Pancreas (tissue), 10 donors: Measurements from ENCODE around the gene EID1. TPM values are rescaled to one million over a fixed set of nuclear protein-coding genes. Genes with fewer than 3 reads are reported as not detected.

Experiments
- ATAC-seq, 4 donors: fragments of 200-7000 bp; cut with Tn5 transposase; one replicate each; pipeline versions ENCODE4 v1.8.0 to v1.9.1; 2020; ENCODE audit warnings: mild to moderate bottlenecking in 4 of 4, moderate library complexity in 4 of 4
- DNase-seq, 6 donors: peaks; one replicate each; pipeline ENCODE4 v3.0.0-alpha.2; 2020
- FAIRE-seq: peaks from 2 replicates; lab custom pipeline; 2012; peaks lifted over from hg19 to GRCh38; lab: Jason Lieb, UNC
- H3K27ac ChIP-seq, 4 donors: fragments of 200-600 bp; sonication (generic); 1 replicate in 3 of 4; 2 replicates in 1 of 4; pipeline versions ENCODE4 v1.5.0 to v1.8.0; 2020
- H3K27me3 ChIP-seq, 4 donors: fragments of 200-600 bp; one replicate each; pipeline ENCODE4 v1.8.0; 2021
- H3K36me3 ChIP-seq, 3 donors: fragments of 200-600 bp; sonication (generic) in 1 of 3; one replicate each; pipeline versions ENCODE4 v1.5.0 to v1.8.0; 2020 to 2021
- H3K4me1 ChIP-seq, 3 donors: fragments of 200-600 bp; one replicate each; pipeline ENCODE4 v1.8.0; 2021
- H3K4me3 ChIP-seq, 4 donors: fragments of 200-600 bp; sonication (generic) in 2 of 4; one replicate each; pipeline versions ENCODE4 v1.5.0 to v1.8.0; 2020 to 2021
- H3K9me3 ChIP-seq, 4 donors: fragments of 200-600 bp; one replicate each; pipeline ENCODE4 v1.8.0; 2021
- WGBS, 2 donors: extraction: QIAGEN DNeasy Blood & Tissue Kit; methylation state at CpG; one replicate each; pipeline ENCODE4 v1.1.7; 2013; 5-methylcytosine and 5-hydroxymethylcytosine counted together
- intact Hi-C, 3 donors: fragments of 100-400 bp; cut with DNase I; formaldehyde crosslinking; loops; one replicate each; pipeline versions ENCODE4 v1.11.1 to v1.14.2; 2022
- polyA plus RNA-seq, 2 donors: library from polyadenylated mRNA; stranded (reverse); fragments of 200-250 nt; gene quantifications; one replicate each; pipeline ENCODE4 v1.2.3, GENCODE V29; 2013
- total RNA-seq, 6 donors: library from RNA; stranded (reverse); fragmentation: NEBNext Ultra II Directional in 4 of 6; extraction: Animal tissue kit (Norgen Biotek cat#: 25700) in 4 of 6; gene quantifications; one replicate each; pipeline versions ENCODE4 v1.2.1 to v1.2.4, GENCODE V29; 2021 to 2023
- TF ChIP-seq, protein P1 (sequence below), 4 donors: fragments of 200-600 bp; sonication (generic) in 3 of 4; IDR thresholded peaks; one replicate each; pipeline versions ENCODE4 v1.5.0 to v1.8.0; 2021; ENCODE audit warnings: antibody characterized with exemption in 4 of 4
- donor health status: healthy with polysubstance abuse.
- donor health status: DM: no; HTN: no; CAD: no; lungs with moderate emphysema.
- donor health status: DM: no; HTN: no; CAD: no.
- donor health status: control.
- donor health status: control.
- donor health status: Bipolar disorder and iron deficiency.
- donor health status: DM: yes; HTN: yes; CAD: no.
- donor health status: DM: no; HTN: no; CAD: no.
- donor health status: DM: no; HTN: no; CAD: no.
- donor health status: DM: yes; HTN: yes; CAD: no.

Gene EID1
- total and polyA plus RNA-seq, 8 donors = 26.5 to 96.3 (median 42.8) TPM

- 83 to 91% methylated on average over 4 of the region's 4 CpGs for WGBS, 2 donors
- Histone ChIP-seq H3K4me1 (no peaks in the 10 kb centered on the region), H3K27ac (no peak overlapping the region), H3K9me3 (no peaks in the 10 kb centered on the region), H3K36me3 (no peaks in the 10 kb centered on the region), H3K27me3 (peaks cover 0 to 4% (median 0%) of the 10 kb centered on the region in 4 donors), H3K4me3 (no peak overlapping the region)
- FAIRE-seq (no peak), DNase-seq (no peak), ATAC-seq (no peak)
- TF ChIP-seq, protein P1, sequence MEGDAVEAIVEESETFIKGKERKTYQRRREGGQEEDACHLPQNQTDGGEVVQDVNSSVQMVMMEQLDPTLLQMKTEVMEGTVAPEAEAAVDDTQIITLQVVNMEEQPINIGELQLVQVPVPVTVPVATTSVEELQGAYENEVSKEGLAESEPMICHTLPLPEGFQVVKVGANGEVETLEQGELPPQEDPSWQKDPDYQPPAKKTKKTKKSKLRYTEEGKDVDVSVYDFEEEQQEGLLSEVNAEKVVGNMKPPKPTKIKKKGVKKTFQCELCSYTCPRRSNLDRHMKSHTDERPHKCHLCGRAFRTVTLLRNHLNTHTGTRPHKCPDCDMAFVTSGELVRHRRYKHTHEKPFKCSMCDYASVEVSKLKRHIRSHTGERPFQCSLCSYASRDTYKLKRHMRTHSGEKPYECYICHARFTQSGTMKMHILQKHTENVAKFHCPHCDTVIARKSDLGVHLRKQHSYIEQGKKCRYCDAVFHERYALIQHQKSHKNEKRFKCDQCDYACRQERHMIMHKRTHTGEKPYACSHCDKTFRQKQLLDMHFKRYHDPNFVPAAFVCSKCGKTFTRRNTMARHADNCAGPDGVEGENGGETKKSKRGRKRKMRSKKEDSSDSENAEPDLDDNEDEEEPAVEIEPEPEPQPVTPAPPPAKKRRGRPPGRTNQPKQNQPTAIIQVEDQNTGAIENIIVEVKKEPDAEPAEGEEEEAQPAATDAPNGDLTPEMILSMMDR (IDR thresholded peaks at IDR 0.05) = no peak
- intact Hi-C loops = no loop called here
Observed at GRCh38 chr15:48888191-48888590, 10.3 kb downstream of the EID1 start.

- TF ChIP-seq, protein P1 (IDR thresholded peaks at IDR 0.05) = no peak
- intact Hi-C loops = no loop called here
- H3K4me1 ChIP-seq = no peaks in the 10 kb centered on the region
- WGBS, 2 donors = 75 to 86% methylated on average over 1 of the region's 1 CpG
- no peaks in the 10 kb centered on the region for H3K9me3 ChIP-seq
- peaks cover 0 to 4% (median 0%) of the 10 kb centered on the region in 4 donors for H3K27me3 ChIP-seq
- no peak overlapping the region for H3K27ac ChIP-seq
- no peaks in the 10 kb centered on the region for H3K36me3 ChIP-seq
- no peak for ATAC-seq
- H3K4me3 ChIP-seq = no peak overlapping the region
- FAIRE-seq = no peak
- DNase-seq = no peak
Observed at GRCh38 chr15:48888836-48889235, 10.9 kb downstream of the EID1 start.

DNA sequence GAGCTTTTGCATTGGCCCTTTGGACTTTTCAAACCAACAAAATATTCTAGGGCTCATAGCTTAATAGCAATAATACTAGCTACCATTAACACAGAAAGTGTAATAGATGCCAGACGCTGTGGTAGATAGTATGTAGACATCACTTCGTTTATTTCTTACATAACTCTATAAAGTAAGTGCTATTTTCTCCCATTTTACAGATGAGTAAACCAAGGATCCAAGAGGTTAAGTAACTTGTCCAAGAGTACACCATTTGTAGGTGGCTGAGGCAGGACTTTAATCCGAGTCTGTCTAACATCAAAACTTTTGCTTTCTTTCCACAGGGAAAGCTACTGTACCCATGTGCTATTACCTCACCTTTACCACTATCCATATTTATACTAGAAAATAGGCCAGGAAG is 12.0 kb downstream of the EID1 start:
- intact Hi-C loops = no loop called here
- H3K4me3 ChIP-seq = no peak overlapping the region
- no peaks in the 10 kb centered on the region for H3K4me1 ChIP-seq
- FAIRE-seq = no peak
- DNase-seq = no peak
- ATAC-seq = no peak
- peaks cover 0 to 4% (median 0%) of the 10 kb centered on the region in 4 donors for H3K27me3 ChIP-seq
- no peak overlapping the region for H3K27ac ChIP-seq
- 71 to 74% methylated on average over 3 of the region's 3 CpGs for WGBS, 2 donors
- H3K9me3 ChIP-seq = no peaks in the 10 kb centered on the region
- no peaks in the 10 kb centered on the region for H3K36me3 ChIP-seq
- TF ChIP-seq, protein P1 (IDR thresholded peaks at IDR 0.05) = no peak

DNA sequence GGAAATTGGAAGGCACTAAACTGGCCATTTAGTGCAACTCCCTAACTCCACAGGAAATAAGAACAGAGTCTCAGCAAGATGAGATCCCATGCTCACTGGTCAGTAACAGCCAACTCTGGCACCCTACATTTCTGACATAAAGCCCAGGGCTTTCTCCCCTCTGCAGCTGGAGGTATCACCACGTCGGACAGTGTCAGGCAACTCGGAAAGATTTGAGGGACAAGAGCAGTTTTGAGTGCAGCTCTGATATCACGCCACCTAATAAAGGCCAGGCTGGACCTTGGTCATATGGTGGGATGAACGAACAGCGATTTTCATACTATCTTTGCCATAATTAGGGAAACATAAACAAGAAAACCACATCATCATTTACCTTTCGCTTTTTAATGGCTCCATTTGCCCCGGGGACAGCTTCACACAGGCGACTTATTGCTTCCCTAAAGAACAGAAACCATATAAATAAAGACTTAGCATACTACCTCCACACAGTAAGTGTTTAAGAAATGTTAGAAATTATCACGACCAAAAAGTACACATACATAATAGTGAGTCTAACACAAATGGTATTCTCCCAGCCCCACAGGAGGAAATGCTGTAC is 12.5 kb downstream of the EID1 start:
- Histone ChIP-seq H3K9me3 (no peaks in the 10 kb centered on the region), H3K36me3 (no peaks in the 10 kb centered on the region), H3K27me3 (peaks cover 0 to 4% (median 0%) of the 10 kb centered on the region in 4 donors), H3K4me3 (no peak overlapping the region), H3K4me1 (no peaks in the 10 kb centered on the region), H3K27ac (no peak overlapping the region)
- intact Hi-C loops = no loop called here
- WGBS, 2 donors = 64 to 65% methylated on average over 10 of the region's 10 CpGs
- ATAC-seq (no peak), DNase-seq (no peak), FAIRE-seq (no peak)
- TF ChIP-seq, protein P1 (IDR thresholded peaks at IDR 0.05) = no peak

GRCh38 chr15:48891232-48891765 is 13.4 kb downstream of the EID1 start:
- ATAC-seq = no peak
- intact Hi-C loops = no loop called here
- 28 to 32% methylated on average over 6 of the region's 6 CpGs for WGBS, 2 donors
- H3K27me3 ChIP-seq = peaks cover 0 to 4% (median 0%) of the 10 kb centered on the region in 4 donors
- TF ChIP-seq, protein P1 (IDR thresholded peaks at IDR 0.05) = no peak
- no peak for FAIRE-seq
- H3K9me3 ChIP-seq = no peaks in the 10 kb centered on the region
- no peaks in the 10 kb centered on the region for H3K36me3 ChIP-seq
- no peak overlapping the region for H3K4me3 ChIP-seq
- no peak overlapping the region for H3K27ac ChIP-seq
- H3K4me1 ChIP-seq = no peaks in the 10 kb centered on the region
- DNase-seq = no peak
